Mesenchymal stem cell (in vitro differentiated cells and primary cell): ENCODE measurements around the gene ARMH3.

Experiments
- DNase-seq: peaks from one replicate; pipeline ENCODE4 v3.0.0-alpha.2; 2013
- H2AFZ ChIP-seq: one replicate; pipeline ENCODE4 v1.6.1; 2013; ENCODE audit warnings: low read depth, mild to moderate bottlenecking, control low read depth, inconsistent platforms, low read length, moderate library complexity
- H2AK5ac ChIP-seq: 2 replicates; pipeline ENCODE4 v1.6.1; 2013; ENCODE audit warnings: low read length, moderate library complexity, mild to moderate bottlenecking, inconsistent platforms; ENCODE audit not compliant: severe bottlenecking
- H2BK120ac ChIP-seq: one replicate; pipeline ENCODE4 v1.6.1; 2013; ENCODE audit warnings: low read depth, mild to moderate bottlenecking, inconsistent platforms, low read length, moderate library complexity
- H2BK12ac ChIP-seq, 2 experiments: one replicate each; pipeline ENCODE4 v1.6.1; 2013; ENCODE audit warnings: inconsistent platforms in 2 of 2, low read length in 2 of 2, mild to moderate bottlenecking in 2 of 2, moderate library complexity in 2 of 2, control low read depth in 1 of 2
- H2BK15ac ChIP-seq: one replicate; pipeline ENCODE4 v1.6.1; 2013; ENCODE audit warnings: mild to moderate bottlenecking, low read depth, inconsistent platforms; ENCODE audit not compliant: poor library complexity, severe bottlenecking
- H2BK5ac ChIP-seq: 2 replicates; pipeline ENCODE4 v1.6.1; 2013; ENCODE audit warnings: low read depth, mild to moderate bottlenecking, low read length, control low read depth, inconsistent platforms; ENCODE audit not compliant: poor library complexity, severe bottlenecking
- H3K14ac ChIP-seq, 2 experiments: one replicate each; pipeline ENCODE4 v1.6.1; 2013; ENCODE audit warnings: inconsistent platforms in 2 of 2, low read length in 2 of 2, control low read depth in 1 of 2, mild to moderate bottlenecking in 1 of 2, moderate library complexity in 1 of 2
- H3K18ac ChIP-seq, 2 experiments: one replicate each; pipeline ENCODE4 v1.6.1; 2013; ENCODE audit warnings: inconsistent platforms in 2 of 2, low read length in 2 of 2, control low read depth in 1 of 2, low read depth in 1 of 2, mild to moderate bottlenecking in 1 of 2
- H3K23ac ChIP-seq, 2 experiments: one replicate each; pipeline ENCODE4 v1.6.1; 2013; ENCODE audit warnings: inconsistent platforms in 2 of 2, low read length in 2 of 2, mild to moderate bottlenecking in 2 of 2, moderate library complexity in 2 of 2, control low read depth in 1 of 2
- H3K27ac ChIP-seq: 2 replicates; pipeline ENCODE4 v1.5.1; 2013; ENCODE audit warnings: mild to moderate bottlenecking, moderate library complexity, low read length, control low read depth, inconsistent platforms; ENCODE audit not compliant: poor library complexity, severe bottlenecking
- H3K27me3 ChIP-seq, 2 experiments: 2 replicates each; pipeline versions ENCODE4 v1.6.1 to v1.7.0; 2013; ENCODE audit warnings: low read length in 2 of 2, mild to moderate bottlenecking in 2 of 2, moderate library complexity in 2 of 2, control low read depth in 1 of 2, inconsistent platforms in 1 of 2; ENCODE audit not compliant: control insufficient read depth in 1 of 2, insufficient read depth in 1 of 2
- H3K36me3 ChIP-seq, 2 experiments: 2 replicates each; pipeline versions ENCODE4 v1.6.1 to v1.7.0; 2013; ENCODE audit warnings: low read length in 2 of 2, control low read depth in 1 of 2, inconsistent platforms in 1 of 2, low read depth in 1 of 2, mild to moderate bottlenecking in 1 of 2; ENCODE audit not compliant: insufficient read depth in 2 of 2, control insufficient read depth in 1 of 2
- H3K4ac ChIP-seq, 2 experiments: one replicate each; pipeline ENCODE4 v1.6.1; 2013; ENCODE audit warnings: inconsistent platforms in 2 of 2, low read length in 2 of 2, mild to moderate bottlenecking in 2 of 2, moderate library complexity in 2 of 2, control low read depth in 1 of 2, low read depth in 1 of 2
- H3K4me1 ChIP-seq: 2 replicates; pipeline ENCODE4 v1.6.1; 2013; ENCODE audit warnings: low read depth, low read length, control low read depth; ENCODE audit not compliant: control insufficient read depth, insufficient read depth
- H3K4me2 ChIP-seq: 2 replicates; pipeline ENCODE4 v1.6.1; 2013; ENCODE audit warnings: low read length, mild to moderate bottlenecking, inconsistent platforms; ENCODE audit not compliant: poor library complexity, severe bottlenecking
- H3K4me3 ChIP-seq, 2 experiments: 2 replicates each; pipeline versions ENCODE4 v1.5.1 to v1.7.0; 2013; ENCODE audit warnings: low read length in 2 of 2, mild to moderate bottlenecking in 2 of 2, control low read depth in 1 of 2, low read depth in 1 of 2; ENCODE audit not compliant: insufficient read depth in 1 of 2
- H3K79me1 ChIP-seq: replicated peaks from 2 replicates; pipeline ENCODE4 v1.6.1; 2013; ENCODE audit warnings: mild to moderate bottlenecking, control low read depth, low read length, inconsistent platforms; ENCODE audit not compliant: poor library complexity, severe bottlenecking
- H3K9ac ChIP-seq: 2 replicates; pipeline ENCODE4 v1.7.0; 2013; ENCODE audit warnings: mild to moderate bottlenecking, low read length, moderate library complexity
- H3K9me3 ChIP-seq: 2 replicates; pipeline ENCODE4 v1.7.0; 2013; ENCODE audit warnings: mild to moderate bottlenecking, low read length; ENCODE audit not compliant: control insufficient read depth
- H4K8ac ChIP-seq: one replicate; pipeline ENCODE4 v1.6.1; 2013; ENCODE audit warnings: inconsistent platforms, mild to moderate bottlenecking, low read length, moderate library complexity
- H4K91ac ChIP-seq: one replicate; pipeline ENCODE4 v1.6.1; 2013; ENCODE audit warnings: mild to moderate bottlenecking, low read length, inconsistent platforms
- WGBS: methylation state at CpG from one replicate; pipeline ENCODE4 v1.1.7; 2013; ENCODE audit warnings: mixed read lengths; 5-methylcytosine and 5-hydroxymethylcytosine counted together

Gene ARMH3

DNA sequence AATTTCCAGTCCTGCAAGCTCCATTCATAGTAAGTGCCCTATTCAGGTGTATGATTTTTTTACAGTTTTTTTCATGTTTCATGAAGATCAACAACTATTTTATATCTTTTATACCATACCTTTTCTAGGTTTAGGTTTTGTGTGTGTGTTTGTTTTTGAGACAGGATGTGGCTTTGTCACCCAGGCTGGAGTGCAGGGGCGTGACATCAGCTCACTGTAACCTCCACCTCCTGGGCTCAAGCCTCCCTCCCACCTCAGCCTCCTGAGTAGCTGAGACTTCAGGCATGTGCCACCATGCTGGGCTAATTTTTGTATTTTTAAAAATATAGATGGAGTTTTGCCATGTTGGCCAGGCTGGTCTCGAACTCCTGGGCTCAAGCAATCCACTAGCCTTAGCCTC is 35.0 kb downstream of the ARMH3 start:
- Histone ChIP-seq H2BK120ac (no peak overlapping the region), H3K18ac (no peak overlapping the region), H2BK15ac (no peak overlapping the region), H3K4ac (no peak overlapping the region), H4K8ac (no peak overlapping the region), H3K23ac (no peak overlapping the region), H2AK5ac (no peak overlapping the region), H3K9me3 (no peaks in the 10 kb centered on the region), H3K9ac (no peak overlapping the region), H2BK12ac (no peak overlapping the region), H3K27me3 (no peaks in the 10 kb centered on the region), H3K36me3 (peaks cover 21 to 67% of the 10 kb centered on the region in 2 experiments), H2AFZ (no peak overlapping the region), H4K91ac (no peak overlapping the region), H3K79me1 (peaks cover 4% of the 10 kb centered on the region), H3K14ac (no peak overlapping the region), H3K27ac (no peak overlapping the region), H3K4me2 (no peak overlapping the region), H2BK5ac (no peak overlapping the region), H3K4me3 (no peak overlapping the region), H3K4me1 (no peaks in the 10 kb centered on the region)
- no peak for DNase-seq
- WGBS = 100% methylated on average over 2 of the region's 2 CpGs

DNA sequence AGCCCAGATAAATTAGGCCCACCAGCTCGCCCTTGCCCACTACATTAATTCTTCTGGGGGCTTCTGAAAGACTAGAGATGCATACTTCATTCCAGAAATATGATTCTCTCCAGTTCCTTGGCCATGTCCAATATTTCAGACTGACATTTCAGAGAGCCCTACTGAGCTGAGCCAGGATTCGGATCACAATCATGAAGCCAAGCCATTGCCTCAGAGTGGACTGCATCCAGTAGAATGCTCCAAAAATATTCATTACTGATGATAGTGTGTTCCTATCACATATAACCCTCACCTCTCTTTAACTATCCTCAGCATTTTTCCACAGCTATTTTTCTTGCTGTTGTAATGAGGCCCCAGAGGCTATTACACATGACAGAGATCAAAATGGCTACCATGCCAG is 38.7 kb downstream of the ARMH3 start:
- H3K18ac ChIP-seq = no peak overlapping the region
- H2BK120ac ChIP-seq = no peak overlapping the region
- no peak overlapping the region for H3K4ac ChIP-seq
- H3K14ac ChIP-seq = no peak overlapping the region
- H3K4me1 ChIP-seq = no peaks in the 10 kb centered on the region
- no peak overlapping the region for H3K9ac ChIP-seq
- no peak overlapping the region for H2BK15ac ChIP-seq
- no peak overlapping the region for H2AFZ ChIP-seq
- WGBS = 89% methylated on average over 2 of the region's 2 CpGs
- no peak overlapping the region for H3K27ac ChIP-seq
- H3K9me3 ChIP-seq = no peaks in the 10 kb centered on the region
- no peak overlapping the region for H3K4me2 ChIP-seq
- no peak overlapping the region for H2BK12ac ChIP-seq
- no peaks in the 10 kb centered on the region for H3K27me3 ChIP-seq
- H4K91ac ChIP-seq = no peak overlapping the region
- peaks cover 17 to 70% of the 10 kb centered on the region in 2 experiments for H3K36me3 ChIP-seq
- H3K79me1 ChIP-seq = peaks cover 3% of the 10 kb centered on the region
- H2AK5ac ChIP-seq = no peak overlapping the region
- H3K4me3 ChIP-seq = no peak overlapping the region
- H3K23ac ChIP-seq = no peak overlapping the region
- H4K8ac ChIP-seq = no peak overlapping the region
- no peak for DNase-seq
- no peak overlapping the region for H2BK5ac ChIP-seq

DNA sequence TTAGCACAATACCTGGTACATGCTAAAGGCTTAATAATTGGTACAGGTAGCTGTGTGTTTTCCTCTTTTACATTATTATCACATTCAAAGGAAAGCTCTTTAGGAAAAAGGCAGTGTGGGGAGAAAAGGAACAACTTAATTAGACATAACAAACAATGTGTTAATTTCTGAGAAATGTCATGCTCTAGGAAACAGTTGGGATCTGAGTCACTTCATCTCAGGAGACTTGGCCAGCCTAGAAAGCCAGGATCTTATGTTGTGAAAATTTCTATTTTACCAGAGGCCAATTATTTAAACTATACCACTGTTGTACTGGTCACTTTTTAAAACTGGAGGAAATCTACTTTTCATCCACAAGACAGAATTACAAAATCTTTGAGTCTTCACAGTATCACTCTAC is 39.6 kb downstream of the ARMH3 start:
- Histone ChIP-seq H2BK120ac (no peak overlapping the region), H2BK12ac (no peak overlapping the region), H2AK5ac (no peak overlapping the region), H3K23ac (no peak overlapping the region), H4K91ac (no peak overlapping the region), H3K4me3 (no peak overlapping the region), H2BK5ac (no peak overlapping the region), H3K27ac (no peak overlapping the region), H3K14ac (no peak overlapping the region), H3K4me2 (no peak overlapping the region), H3K4ac (no peak overlapping the region), H2BK15ac (no peak overlapping the region), H3K79me1 (peaks cover 3% of the 10 kb centered on the region), H2AFZ (no peak overlapping the region), H3K9ac (no peak overlapping the region), H3K27me3 (no peaks in the 10 kb centered on the region), H3K18ac (no peak overlapping the region), H4K8ac (no peak overlapping the region), H3K36me3 (peaks cover 17 to 72% of the 10 kb centered on the region in 2 experiments), H3K4me1 (no peaks in the 10 kb centered on the region), H3K9me3 (no peaks in the 10 kb centered on the region)
- no peak for DNase-seq

DNA sequence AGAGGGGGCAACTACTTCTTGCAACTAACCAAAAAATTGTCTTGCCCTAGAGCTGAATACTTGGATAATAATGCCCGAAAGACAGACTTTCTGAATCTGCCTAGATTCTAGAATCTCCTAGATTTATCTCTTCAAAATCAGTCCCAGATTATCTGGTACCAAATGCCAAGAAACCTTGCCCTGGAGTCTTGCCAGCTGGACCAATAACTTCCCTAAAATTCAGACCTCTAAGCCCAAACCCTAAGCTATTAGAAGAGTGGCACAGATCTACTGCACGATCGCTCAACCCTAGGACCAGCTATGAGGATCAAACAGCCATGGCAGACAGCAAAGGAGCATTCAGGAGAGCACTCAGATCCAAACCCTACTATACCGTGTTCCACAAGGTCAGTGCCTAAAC is 45.0 kb downstream of the ARMH3 start:
- Histone ChIP-seq H4K91ac (no peak overlapping the region), H2BK5ac (no peak overlapping the region), H3K79me1 (peaks cover 3% of the 10 kb centered on the region), H3K36me3 (peaks cover 3 to 65% of the 10 kb centered on the region in 2 experiments), H3K4me3 (no peak overlapping the region), H3K27ac (no peak overlapping the region), H3K23ac (no peak overlapping the region), H3K9me3 (no peaks in the 10 kb centered on the region), H3K27me3 (no peaks in the 10 kb centered on the region), H2AK5ac (no peak overlapping the region), H3K4me2 (no peak overlapping the region), H2BK120ac (no peak overlapping the region), H2BK12ac (no peak overlapping the region), H3K9ac (no peak overlapping the region), H3K18ac (no peak overlapping the region), H2AFZ (no peak overlapping the region), H3K4ac (no peak overlapping the region), H3K4me1 (no peaks in the 10 kb centered on the region), H3K14ac (no peak overlapping the region), H4K8ac (no peak overlapping the region), H2BK15ac (no peak overlapping the region)
- 98% methylated on average over 3 of the region's 4 CpGs for WGBS
- DNase-seq = no peak
